Measurements from ENCODE around the gene TUBB4A. TPM values are rescaled to one million over a fixed set of nuclear protein-coding genes. Genes with fewer than 3 reads are reported as not detected.

TUBB4A gene
- total RNA-seq, 2 experiments from 2014 or later, result 9.7 to 16.0 TPM

DNA sequence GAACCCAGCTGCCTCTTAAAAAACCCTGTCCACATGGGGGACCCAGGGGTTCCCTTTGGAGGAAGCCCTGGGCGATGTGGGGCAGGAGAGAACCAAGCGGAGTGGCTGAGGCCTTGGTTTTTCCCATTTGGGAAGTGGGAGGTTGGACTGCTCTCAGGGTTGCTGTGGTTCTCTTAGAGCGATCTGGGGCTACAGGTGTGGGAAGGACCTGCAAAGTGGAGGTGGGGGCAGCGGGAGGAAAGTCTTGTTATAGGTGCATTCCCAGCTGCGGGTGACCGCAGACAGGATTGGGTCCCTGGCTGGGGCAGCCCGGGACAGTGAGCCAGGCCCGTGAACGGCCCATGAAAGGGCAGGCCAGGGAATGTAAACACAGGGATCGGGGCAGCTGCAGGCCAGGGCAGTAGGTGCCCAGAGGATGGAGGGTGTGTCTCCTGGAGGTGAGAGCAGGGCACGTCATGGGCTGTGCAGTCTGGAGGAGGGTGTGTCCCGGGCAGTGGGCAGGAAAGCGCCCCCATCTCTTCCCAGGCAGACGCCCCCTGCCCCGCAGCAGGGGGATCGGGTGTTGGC is 43.3 kb downstream of the TUBB4A start:
- H3K4me3 ChIP-seq (ENCODE audit: low read depth, low read length, poor library complexity, severe bottlenecking), result peak overlapping the region; percentile 89
- peaks cover 16% of the 10 kb centered on the region for H3K9me3 ChIP-seq (ENCODE audit: low read length)
- no peaks in the 10 kb centered on the region for H3K9me2 ChIP-seq (ENCODE audit: insufficient read depth, low read length)
- peak overlapping the region; percentile 53; the same call in 1 of the 2 replicates for H2AFZ ChIP-seq (ENCODE audit: low read length)
- no peaks in the 10 kb centered on the region for H4K20me1 ChIP-seq (ENCODE audit: insufficient read depth, low read length)
- intact Hi-C loops (cut with micrococcal nuclease; ENCODE audit: unreplicated experiment), result no loop called here
- CTCF ChIA-PET (ENCODE audit: unreplicated experiment), result interaction anchor here (0.6 kb wide), 1 partner anchor 128 kb away, joined by 5 read pairs; no protein-coding TSS in a partner anchor
- H3K27ac ChIP-seq (ENCODE audit: low read depth, low read length, poor library complexity, severe bottlenecking), result peak overlapping the region; percentile 62
- peaks cover 15% of the 10 kb centered on the region for H3K4me1 ChIP-seq (ENCODE audit: insufficient read depth, low read length, poor library complexity, severe bottlenecking)
- TF ChIP-seq, protein P1, sequence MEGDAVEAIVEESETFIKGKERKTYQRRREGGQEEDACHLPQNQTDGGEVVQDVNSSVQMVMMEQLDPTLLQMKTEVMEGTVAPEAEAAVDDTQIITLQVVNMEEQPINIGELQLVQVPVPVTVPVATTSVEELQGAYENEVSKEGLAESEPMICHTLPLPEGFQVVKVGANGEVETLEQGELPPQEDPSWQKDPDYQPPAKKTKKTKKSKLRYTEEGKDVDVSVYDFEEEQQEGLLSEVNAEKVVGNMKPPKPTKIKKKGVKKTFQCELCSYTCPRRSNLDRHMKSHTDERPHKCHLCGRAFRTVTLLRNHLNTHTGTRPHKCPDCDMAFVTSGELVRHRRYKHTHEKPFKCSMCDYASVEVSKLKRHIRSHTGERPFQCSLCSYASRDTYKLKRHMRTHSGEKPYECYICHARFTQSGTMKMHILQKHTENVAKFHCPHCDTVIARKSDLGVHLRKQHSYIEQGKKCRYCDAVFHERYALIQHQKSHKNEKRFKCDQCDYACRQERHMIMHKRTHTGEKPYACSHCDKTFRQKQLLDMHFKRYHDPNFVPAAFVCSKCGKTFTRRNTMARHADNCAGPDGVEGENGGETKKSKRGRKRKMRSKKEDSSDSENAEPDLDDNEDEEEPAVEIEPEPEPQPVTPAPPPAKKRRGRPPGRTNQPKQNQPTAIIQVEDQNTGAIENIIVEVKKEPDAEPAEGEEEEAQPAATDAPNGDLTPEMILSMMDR (conservative IDR thresholded peaks at IDR 0.05; ENCODE audit: low read length), result peak; percentile 28
- no peak for TF ChIP-seq EZH2phosphoT487 (IDR thresholded peaks at IDR 0.05; ENCODE audit: borderline replicate concordance, low read depth, low read length)
- H3K79me2 ChIP-seq (ENCODE audit: insufficient read depth, low read depth, low read length), result peaks cover 13% of the 10 kb centered on the region; the same call in 1 of the 2 replicates
- POLR2A ChIA-PET, result interaction anchor here (1.8 kb wide), 1 partner anchor 22 kb away, joined by 6 read pairs; the partner anchor contains the start of gene DENND1C
- DNase-seq (ENCODE audit: low spot score), result peak; percentile 27
- H3K4me2 ChIP-seq (ENCODE audit: low read length), result peak overlapping the region; percentile 91
- no TSS peak for BruUV-seq (replicated peaks)
- peaks cover 40% of the 10 kb centered on the region for H3K36me3 ChIP-seq (ENCODE audit: insufficient read depth, low read length)

DNA sequence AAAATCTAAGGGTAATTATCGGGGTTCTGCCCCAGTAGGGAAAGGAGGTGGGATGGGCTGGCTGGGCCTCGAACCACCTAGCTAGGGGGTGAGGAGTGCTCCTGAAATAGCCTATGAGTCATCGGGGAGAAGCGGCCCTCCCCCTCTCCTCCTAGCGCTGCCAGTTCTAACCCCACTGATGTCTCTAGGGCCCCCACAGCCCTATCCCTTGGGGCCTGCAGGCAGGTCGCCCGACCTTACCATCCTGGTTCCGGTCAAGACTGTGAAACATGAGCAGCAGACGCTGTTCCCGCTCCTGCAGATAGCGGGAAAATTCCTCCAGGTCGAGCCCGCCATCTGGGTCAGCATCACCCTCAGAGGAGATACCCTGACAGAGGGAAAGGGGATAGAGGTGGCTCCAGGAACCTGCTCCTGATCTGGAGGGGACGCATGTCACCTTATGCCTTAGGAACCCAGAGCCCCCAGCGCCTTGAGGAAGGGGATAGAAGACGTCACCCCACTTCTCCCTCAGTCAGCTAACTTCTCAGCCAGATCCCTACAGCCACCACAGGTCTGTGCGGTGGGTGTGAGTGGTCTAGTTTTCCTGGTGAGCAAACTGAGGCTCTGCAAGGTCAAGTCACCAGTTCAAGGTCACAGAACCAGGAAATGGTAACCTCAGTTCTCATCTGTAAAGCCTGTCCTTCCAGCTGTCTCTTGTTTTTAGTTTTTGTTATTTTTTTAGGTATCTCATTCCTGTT is 44.0 kb downstream of the TUBB4A start:
- H3K4me2 ChIP-seq (ENCODE audit: low read length), result peak overlapping the region; percentile 91
- CTCF ChIA-PET (ENCODE audit: unreplicated experiment), result no interaction called here
- H3K79me2 ChIP-seq (ENCODE audit: insufficient read depth, low read depth, low read length), result peaks cover 13% of the 10 kb centered on the region; the same call in 1 of the 2 replicates
- TF ChIP-seq, protein P1 (conservative IDR thresholded peaks at IDR 0.05; ENCODE audit: low read length), result no peak
- no peak for TF ChIP-seq EZH2phosphoT487 (IDR thresholded peaks at IDR 0.05; ENCODE audit: borderline replicate concordance, low read depth, low read length)
- H3K9me3 ChIP-seq (ENCODE audit: low read length), result peaks cover 22% of the 10 kb centered on the region
- DNase-seq (ENCODE audit: low spot score), result peak; percentile 58
- POLR2A ChIA-PET, result interaction anchor here (0.5 to 1.8 kb wide), 2 partner anchors 11 to 23 kb away, joined by 3 to 6 read pairs; partner anchors contain the start of gene DENND1C
- H3K27ac ChIP-seq (ENCODE audit: low read depth, low read length, poor library complexity, severe bottlenecking), result peak overlapping the region; percentile 62
- peak overlapping the region; percentile 89 for H3K4me3 ChIP-seq (ENCODE audit: low read depth, low read length, poor library complexity, severe bottlenecking)
- peak overlapping the region; percentile 28; the same call in 1 of the 2 replicates for H2AFZ ChIP-seq (ENCODE audit: low read length)
- H3K36me3 ChIP-seq (ENCODE audit: insufficient read depth, low read length), result peaks cover 46% of the 10 kb centered on the region
- H4K20me1 ChIP-seq (ENCODE audit: insufficient read depth, low read length), result no peaks in the 10 kb centered on the region
- intact Hi-C loops (cut with micrococcal nuclease; ENCODE audit: unreplicated experiment), result no loop called here
- no peaks in the 10 kb centered on the region for H3K9me2 ChIP-seq (ENCODE audit: insufficient read depth, low read length)
- peaks cover 15% of the 10 kb centered on the region for H3K4me1 ChIP-seq (ENCODE audit: insufficient read depth, low read length, poor library complexity, severe bottlenecking)
- TSS peak; percentile 64 for BruUV-seq (replicated peaks)
